Glomerular endothelial cell (primary cell): Measurements from ENCODE around the gene CMTM4. TPM values are rescaled to one million over a fixed set of nuclear protein-coding genes. Genes with fewer than 3 reads are reported as not detected.
"Not testable (repeated sequence)": the region's sequence is repeated elsewhere in the genome, so short reads cannot be mapped to it uniquely, and the experiment has no call there.

ENCODE experiments used
- DNase-seq: peaks from one replicate; pipeline ENCODE4 v3.0.0-alpha.2; 2011; ENCODE audit warnings: low read depth, low spot score; ENCODE audit errors: extremely low read depth
- total RNA-seq: library from RNA; depleted of rRNA; stranded (reverse); fragments of >200 nt; gene quantifications from 2 replicates; pipeline ENCODE4 v1.2.3, GENCODE V29; 2015

Gene CMTM4
- total RNA-seq, 1 donor from 2014 or later: 9.8 TPM

DNA sequence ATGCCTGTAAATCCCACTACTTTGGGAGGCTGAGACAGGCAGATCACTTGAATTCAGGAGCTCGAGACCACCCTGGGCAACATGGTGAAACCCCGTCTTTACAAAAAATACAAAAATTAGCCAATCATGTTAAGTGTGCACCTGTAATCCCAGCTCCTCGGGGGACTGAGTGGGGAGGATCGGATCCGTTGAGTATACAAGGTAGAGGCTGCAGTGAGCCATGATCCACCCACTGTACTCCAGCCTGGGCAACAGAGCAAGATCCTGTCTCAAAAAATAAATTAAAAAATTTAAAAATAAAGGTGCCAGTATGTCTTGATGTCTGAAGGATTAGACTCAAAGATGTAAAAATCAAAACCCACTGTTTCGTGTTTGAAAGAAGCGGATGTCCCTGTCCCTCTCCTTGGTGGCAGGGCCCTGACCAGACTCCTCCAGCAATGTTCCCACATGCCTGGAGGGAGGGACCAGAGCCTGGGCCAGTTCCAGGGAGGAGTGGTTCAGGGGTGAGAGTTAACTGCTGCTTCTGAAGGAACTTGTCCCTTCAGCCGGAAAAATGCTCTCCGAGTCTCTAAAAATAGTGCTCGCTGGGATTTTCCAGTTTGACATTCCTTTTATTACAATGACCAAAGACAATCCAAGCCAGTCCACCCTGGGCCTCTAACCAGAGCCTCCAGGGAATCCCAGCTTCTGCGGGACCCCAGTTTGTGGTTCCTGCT, 9.4 kb upstream of the CMTM4 start:
- no peak for DNase-seq

DNA sequence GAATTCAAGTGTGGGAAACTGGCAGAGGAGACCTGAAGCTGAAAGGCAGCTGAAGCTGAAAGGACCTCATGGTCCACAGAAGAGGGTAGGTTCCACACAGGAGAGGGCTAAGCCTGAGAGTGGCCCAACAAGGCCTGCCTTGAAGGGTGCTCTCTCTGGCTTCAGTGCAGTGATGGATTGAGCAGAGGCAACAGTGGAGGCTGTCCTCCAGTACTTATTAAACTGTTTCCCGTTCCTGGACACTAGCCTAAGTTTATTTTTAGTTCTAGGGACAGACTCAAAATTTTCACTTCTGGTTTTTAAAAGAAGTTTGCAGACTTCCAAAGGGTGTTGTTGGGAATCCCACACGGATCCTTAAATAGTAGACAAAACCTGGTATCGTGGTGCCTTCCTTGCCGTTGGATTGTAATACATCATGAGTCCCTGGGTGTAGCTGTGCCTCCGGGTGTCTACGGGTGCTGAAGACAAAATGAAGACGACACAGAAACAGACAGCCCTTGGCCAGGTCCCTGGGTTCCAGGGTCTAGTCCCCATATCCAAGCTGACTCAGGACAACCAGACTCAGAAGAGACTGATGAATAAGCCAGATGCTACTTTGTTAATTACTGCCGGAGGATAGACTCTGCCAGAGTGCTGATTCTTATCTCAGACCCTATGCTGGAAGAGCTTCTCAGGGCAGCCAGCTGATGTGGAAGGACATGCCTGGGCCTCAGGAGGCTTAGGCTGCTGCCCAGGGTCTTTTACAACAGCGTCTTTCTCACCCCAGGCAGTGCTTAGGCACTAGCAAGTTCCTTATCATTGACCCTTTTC, 7.1 kb upstream of the CMTM4 start:
- DNase-seq: no peak

DNA sequence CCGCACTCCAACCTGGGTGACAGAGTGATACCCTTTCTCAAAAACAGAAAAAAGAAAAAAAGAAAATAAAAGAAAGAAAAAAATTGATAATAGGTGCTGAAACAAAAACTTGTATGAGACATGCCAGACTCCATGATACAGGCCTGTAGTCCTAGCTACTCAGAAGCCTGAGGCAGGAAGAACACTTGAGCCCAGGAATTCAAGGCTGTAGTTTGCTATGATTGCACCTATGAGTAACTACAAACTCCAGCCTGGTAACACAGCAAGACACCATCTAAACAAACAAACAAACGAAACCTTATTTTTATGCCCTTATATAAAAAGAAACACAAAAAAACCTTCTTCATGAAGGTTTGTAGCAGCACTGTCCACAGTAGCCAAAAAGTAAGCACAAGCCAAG, 5.0 kb upstream of the CMTM4 start:
- DNase-seq: no peak

DNA sequence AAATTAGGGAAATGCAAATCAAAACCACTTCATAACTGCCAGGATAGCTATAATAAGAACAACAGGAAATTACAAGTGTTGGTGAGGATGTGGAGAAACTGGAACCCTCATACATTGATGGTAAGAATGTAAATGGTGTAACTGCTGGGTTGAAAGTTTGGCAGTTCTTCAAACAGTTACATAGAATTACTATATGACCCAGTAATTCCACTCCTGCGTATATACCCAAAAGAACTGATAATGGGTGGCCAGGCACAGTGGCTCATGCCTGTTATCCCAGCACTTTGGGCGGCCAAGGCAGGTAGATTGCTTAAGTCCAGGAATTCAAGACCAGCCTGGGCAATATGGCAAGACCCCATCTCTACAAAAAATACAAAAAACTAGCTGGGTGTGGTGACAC, 4.5 kb upstream of the CMTM4 start:
- no peak for DNase-seq

DNA sequence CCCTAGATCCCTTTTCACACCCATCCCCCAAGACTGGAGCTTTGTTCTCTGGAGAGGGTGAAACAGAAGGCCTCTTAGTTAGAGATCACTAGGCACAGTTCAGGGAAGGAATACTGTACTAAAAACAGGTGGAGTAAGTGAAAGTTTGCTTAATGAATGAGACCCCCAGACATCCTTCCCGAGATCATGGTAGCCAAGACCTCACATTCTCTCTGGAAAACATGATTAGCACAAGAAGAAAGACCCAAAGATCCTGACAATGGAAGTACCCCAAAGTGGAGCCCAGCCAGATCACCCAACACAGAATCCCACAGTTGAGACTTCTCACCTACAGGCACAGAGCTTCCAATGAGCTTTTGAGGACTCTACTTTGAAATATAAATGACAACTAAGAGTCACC, 3.4 kb upstream of the CMTM4 start:
- DNase-seq: no peak

DNA sequence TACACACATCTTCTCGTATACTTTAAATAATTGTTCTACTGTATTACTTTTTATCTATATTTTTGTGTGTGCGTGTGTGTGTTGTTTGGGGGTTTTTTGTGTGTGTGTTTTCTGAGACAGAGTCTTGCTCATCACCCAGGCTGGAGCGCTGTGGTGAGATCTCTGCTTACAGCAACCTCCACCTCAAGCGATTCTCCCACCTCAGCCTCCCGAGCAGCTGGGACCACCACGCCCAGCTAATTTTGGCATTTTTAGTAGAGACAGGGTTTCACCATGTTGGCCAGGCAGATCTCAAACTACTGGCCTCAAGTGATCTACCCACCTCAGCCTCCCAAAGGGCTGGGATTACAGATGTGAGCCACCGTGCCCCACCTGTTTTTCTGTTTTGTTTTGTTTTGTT, 1.5 kb upstream of the CMTM4 start:
- no peak for DNase-seq

DNA sequence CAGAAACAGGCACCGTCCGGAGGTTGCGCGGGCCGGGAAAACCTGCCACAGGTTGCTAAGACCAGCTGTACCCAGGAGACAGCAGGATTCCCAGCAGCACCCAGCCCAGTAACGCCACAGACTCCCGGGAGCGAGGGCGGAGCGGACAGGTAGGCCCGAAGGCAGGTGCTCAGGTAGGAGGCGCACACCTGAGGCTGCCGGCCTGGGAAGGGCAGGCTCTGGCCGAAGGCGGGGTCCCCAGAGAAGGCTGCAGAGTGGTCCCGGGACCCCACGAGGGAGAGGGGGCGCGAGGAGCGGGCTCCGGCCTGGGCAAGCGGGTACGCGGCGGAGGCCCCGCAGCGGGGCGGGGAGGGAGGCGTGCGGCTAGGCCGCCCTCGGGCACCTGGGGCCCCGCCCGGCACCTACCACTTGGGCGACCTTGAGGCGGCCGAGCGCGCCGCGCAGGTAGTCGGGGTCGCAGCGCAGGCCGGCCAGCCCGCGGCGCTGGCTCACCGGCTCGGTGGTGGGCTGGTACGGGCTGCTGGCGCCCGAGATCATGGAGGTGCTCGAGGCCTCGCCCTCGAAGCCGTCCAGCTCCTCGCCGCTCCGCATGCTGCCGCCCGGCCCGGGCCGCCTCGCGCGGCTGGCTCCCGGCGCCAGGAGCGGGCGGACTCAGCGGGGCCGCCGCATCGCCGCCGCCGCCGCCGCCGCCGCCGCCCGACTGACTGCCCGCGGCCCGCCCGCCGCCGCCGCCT, 441 bp downstream of the CMTM4 start:
- DNase-seq: no peak

DNA sequence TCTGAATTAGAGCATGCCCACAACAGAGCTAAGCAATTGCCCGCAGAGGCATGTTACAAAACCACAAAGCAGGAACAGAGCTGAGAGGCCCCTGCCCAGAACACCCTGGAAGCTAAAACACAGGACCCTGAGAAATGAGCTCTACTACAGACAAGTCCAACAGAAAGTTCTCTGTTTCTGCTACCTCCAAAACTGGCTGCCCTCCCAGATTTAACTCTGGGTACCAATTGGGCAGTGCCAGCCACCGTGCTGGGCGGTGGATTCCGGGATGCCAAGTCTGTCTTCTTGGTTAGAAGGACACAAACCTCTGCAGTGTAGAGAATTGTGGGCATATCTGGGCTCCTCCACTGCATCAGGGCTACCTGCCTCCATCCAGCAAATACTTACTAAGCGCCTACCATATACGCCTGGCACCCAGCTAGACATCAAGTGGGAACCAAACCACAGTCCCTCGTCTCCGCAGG, 1.0 kb downstream of the CMTM4 start:
- no peak for DNase-seq

DNA sequence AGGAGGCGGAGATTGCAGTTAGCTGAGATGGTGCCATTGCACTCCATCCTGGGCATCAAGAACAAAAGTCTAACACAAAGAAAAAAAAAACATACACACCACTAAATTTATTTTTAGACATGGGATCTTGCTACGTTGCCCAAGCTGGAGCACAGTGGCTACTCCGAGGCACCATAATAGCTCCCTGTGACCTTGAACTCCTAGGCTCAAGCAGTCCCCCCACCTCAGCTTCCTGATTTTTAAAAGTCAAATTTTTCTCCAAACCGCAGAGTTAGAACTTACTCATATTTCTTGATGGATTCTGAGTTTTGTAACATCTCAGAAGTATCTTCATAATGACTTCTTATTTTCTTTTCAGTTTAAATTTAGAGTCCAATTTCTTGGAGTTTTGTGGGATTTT, 3.4 kb downstream of the CMTM4 start:
- no peak for DNase-seq

DNA sequence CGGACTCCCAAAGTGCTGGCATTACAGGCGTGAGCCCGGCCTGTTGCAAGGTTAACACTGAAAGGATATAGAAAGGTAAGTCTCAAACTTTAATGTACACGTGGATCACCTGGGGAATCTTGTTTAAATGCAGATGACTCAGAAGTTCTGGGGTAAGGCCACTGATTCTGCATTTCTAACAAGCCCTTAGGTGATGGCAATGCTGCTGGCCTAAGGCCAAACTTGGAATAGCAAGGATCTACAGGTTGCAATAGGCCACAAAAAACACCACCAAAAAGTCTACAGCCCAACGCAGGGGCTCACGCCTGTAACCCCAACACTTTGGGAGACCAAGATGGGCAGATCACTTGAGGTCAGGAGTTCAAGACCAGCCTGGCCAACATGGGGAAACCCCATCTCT, 4.2 kb downstream of the CMTM4 start:
- DNase-seq: no peak

DNA sequence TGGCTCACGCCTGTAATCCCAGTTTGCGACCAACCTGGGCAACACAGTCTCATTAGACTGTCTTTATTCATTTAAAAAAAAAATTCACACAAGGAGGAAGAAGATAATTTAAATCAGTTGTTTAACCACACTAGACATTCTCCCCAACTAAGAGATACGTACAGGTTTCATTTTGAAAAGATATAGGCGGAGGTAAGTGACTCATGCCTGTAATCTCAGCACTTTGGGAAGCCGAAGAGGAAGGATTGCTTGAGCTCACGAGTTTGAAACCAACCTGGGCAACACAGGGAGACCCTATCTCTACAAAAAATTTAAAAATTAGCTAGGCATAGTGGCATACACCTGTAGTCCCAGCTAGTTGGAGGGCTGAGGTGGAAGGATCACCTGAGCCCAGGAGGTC, 5.3 kb downstream of the CMTM4 start:
- DNase-seq: no peak

DNA sequence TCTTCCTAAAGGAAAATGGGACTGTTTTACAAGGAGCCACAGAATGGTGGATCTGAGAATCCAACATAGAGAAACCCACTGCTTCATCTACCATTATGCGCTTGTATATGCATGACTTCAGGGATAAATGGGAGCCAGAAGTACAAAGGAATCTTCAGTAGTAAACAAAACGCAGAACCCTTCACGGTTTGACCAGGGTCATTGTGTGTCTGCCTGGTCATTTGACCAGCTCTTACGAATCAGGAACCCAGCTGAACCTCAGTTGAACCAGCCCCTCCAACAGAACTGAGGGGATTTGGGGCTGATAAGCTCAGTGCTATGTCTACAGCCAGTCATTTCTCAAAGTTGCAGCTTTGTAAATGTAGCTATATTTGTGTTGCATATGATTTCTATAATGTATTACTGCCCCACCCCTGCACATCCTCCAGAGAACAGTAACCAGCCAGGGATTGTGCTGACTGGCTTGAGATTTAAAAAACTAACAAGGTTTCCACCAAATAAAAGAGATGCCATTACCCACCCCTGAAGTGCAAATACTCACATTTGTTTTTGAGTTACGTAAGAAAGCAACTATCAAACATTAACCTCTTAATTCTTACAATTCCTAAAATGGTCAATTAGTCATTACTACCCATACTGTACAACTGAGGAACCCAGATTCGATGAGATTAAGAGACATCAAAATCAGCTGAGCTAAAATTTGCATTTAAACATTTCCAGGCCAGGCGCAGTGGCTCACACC, 6.3 kb downstream of the CMTM4 start:
- no peak for DNase-seq

DNA sequence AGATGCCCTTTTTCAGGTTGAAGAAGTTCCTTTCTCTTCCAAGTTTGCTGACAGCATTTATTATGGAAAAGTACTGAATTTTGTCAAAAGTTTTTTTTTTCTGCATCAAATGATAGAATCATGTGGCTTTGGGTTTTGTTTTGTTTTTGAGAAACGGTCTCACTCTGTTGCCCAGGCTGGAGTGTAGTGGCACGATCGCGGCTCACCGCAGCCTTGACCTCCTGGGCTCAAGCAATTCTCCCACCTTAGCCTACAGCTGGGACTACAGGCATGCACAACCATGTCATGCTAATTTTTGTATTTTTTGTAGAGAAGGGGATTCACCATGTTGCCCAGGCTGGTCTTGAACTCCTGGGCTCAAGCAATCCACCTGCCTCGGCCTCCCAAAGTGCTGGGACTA, 7.3 kb downstream of the CMTM4 start:
- DNase-seq: no peak

DNA sequence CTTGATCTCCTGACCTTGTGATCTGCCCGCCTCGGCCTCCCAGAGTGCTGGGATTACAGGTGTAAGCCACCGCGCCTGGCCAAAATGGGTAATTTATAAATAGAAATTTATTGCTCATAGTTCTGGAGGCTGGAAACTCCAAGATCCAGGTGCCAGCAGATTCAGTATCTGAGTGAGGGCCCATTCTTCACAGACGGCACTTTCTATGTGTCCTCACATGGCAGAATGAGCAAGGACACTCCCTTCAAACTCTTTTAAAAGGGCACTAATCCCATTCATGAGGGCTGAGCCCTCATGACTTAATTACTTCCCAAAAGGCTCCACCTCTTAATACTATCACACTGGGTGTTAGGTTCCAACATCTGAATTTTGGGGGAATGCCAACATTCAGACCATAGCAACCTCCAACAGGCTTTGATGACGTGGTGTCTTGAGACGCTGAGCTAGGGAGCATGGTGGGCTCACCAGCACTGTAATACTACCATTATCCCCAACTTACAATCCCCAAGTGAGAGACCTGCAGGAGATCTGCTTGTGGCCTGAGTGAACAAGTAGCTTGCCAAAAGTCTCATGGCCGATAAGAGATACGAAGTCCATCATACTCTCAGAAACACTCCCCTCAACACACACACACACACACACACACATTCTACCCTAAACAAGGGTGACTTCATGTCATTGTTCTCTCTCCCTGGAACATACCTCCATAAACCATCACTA, 8.5 kb downstream of the CMTM4 start:
- DNase-seq: no peak

DNA sequence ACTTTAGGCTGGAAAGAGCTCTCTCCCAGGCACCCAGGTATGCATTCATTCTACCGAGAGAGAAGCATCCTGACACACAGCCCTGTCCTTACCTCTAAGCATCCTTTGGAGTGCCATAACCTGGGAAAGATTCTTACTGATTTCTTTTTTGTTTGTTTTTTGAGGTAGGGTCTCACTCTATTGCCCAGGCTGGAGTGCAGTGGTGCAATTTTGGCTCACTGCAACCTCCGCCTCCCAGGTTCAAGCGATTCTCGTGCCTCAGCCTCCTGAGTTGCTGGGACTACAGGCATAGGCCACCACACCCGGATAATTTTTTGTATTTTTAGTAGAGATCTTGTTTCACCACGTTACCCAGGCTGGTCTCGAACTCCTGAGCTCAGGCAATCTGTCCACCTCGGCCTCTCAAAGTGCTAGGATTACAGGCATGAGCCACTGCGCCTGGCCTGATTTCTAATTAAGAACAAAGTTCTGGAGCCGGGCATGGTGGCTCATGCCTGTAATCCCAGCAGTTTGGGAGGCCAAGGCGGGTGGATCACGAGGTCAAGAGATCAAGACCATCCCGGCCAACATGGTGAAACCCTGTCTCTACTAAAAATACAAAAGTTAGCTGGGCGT, 10.9 kb downstream of the CMTM4 start:
- DNase-seq: not testable (repeated sequence)

DNA sequence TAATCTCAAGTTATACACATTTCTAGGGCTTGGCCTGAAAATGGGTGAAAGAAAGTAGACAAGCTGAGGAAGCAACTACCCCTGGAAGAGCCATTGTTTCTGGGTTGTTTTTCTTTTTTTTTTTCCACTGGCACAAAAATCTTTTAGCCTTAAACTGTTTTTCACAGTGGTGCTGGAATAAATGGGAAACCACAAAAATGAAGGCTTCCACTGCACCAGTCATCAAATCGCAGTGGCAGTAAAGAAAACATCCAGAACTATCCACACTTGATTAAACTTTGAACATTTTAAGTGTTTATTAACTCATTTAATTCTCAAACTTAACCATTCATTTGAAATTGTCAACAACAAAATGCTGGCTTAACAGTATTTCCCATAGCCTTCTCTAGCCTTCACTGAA, 14.3 kb downstream of the CMTM4 start:
- no peak for DNase-seq

DNA sequence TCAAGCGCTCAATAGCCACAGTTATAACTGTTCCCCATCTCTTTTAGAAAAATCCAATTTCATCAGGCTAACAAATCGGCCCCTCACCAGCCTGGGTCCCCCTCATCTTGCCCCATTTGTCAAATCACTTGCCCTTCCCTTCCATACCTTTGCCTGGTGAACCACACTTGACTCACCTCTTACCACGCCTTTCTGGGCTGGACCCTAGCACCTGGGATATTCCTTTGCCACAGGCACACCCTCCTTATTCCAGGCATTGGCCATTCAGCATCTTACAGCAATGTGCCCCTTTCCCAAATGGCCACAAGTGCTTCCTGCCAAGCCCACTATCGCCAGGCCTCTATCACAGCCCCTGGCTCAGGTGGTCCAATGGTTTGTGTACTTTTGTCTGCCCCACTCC, 14.9 kb downstream of the CMTM4 start:
- DNase-seq: no peak

DNA sequence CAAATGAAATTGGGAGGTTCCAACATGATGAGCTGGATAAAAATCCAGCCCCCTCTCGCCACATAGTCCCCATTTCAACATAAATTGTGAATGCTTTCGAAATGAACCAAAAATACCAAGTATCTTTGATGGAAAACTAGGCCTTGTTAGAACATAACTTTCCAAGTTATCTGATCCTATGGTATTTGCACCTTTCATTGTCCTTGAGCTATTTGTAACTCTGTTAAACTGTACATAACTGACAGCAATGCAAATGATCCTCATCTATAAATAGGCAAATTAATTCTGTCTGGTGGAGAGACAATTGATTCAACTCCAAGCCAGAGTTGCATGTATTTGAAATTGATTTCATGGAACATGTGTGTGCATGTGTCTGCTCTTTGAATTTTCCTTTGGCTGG, 18.2 kb downstream of the CMTM4 start:
- no peak for DNase-seq

DNA sequence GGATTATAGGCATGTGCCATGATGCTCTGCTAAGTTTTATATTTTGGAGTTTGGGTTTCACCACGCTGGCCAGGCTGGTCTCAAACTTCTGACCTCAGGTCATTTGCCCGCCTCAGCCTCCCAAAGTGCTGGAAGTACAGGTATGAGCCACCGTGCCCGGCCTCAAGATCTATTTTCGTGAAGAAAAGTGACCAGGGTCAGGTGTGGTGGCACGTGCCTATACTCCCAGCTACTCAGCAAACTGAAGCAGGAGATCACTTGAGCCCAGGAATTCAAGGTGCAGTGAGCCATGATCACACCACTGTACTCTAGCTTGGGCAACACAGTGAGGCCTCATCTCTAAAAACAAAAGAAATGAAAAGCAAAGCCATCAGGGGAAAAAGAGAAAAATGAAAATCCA, 18.7 kb downstream of the CMTM4 start:
- no peak for DNase-seq

DNA sequence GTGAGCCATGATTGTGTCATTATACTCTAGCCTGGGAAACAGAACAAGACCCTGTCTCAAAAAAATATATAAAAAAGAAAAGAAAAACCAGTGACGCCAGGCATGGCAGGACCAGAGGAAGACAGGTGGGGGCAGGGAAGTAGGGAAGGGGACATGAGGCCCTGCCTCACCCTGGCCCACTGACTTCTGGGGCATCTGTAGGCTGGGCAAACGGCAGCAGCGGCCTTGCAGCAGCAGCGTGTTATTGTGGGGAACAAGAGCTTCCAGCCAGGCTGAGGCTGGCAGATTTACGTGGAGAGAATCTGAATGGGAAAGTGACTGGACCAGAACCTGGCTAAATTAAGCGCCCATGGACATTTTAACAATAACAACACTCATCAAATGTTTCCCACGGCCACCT, 19.4 kb downstream of the CMTM4 start:
- DNase-seq: no peak
